H9 (cell line): ENCODE results near the gene EFCAB5. TPM values are rescaled to one million over a fixed set of nuclear protein-coding genes. Genes with fewer than 3 reads are reported as not detected.

ENCODE experiments used
- DNase-seq: peaks from one replicate; pipeline ENCODE4 v3.0.0-alpha.2; 2017
- H2AFZ ChIP-seq: one replicate; pipeline ENCODE4 v1.6.1; 2013; ENCODE audit warnings: mild to moderate bottlenecking, low read length, control low read depth, moderate library complexity
- H2AK5ac ChIP-seq: 2 replicates; pipeline ENCODE4 v1.6.1; 2013; ENCODE audit warnings: low read length, control low read depth, mixed read lengths; ENCODE audit not compliant: insufficient read length
- H2BK120ac ChIP-seq: one replicate; pipeline ENCODE4 v1.6.1; 2013; ENCODE audit warnings: low read depth, mild to moderate bottlenecking, low read length, control low read depth, inconsistent platforms; ENCODE audit not compliant: poor library complexity, severe bottlenecking
- H2BK12ac ChIP-seq: 2 replicates; pipeline ENCODE4 v1.6.1; 2013; ENCODE audit warnings: low read length, control low read depth, mixed read lengths, low read depth; ENCODE audit not compliant: insufficient read length
- H2BK15ac ChIP-seq: 2 replicates; pipeline ENCODE4 v1.6.1; 2013; ENCODE audit warnings: low read depth, low read length, control low read depth
- H2BK20ac ChIP-seq: one replicate; pipeline ENCODE4 v1.6.1; 2013; ENCODE audit warnings: low read depth, mild to moderate bottlenecking, low read length, control low read depth, inconsistent platforms; ENCODE audit not compliant: poor library complexity, severe bottlenecking
- H2BK5ac ChIP-seq: 2 replicates; pipeline ENCODE4 v1.6.1; 2013; ENCODE audit warnings: low read length, control low read depth, mixed read lengths; ENCODE audit not compliant: insufficient read length
- H3K14ac ChIP-seq: 2 replicates; pipeline ENCODE4 v1.6.1; 2013; ENCODE audit warnings: low read length, control low read depth; ENCODE audit not compliant: insufficient read depth
- H3K18ac ChIP-seq: 2 replicates; pipeline ENCODE4 v1.6.1; 2013; ENCODE audit warnings: low read depth, mild to moderate bottlenecking, mixed read lengths, low read length, control low read depth; ENCODE audit not compliant: insufficient read length
- H3K23ac ChIP-seq: 2 replicates; pipeline ENCODE4 v1.6.1; 2013; ENCODE audit warnings: low read length, control low read depth, mixed read lengths, low read depth; ENCODE audit not compliant: insufficient read length
- H3K23me2 ChIP-seq: 2 replicates; pipeline ENCODE4 v1.6.1; 2013; ENCODE audit warnings: low read depth, mild to moderate bottlenecking, mixed read lengths, low read length, control low read depth; ENCODE audit not compliant: insufficient read length, poor library complexity, severe bottlenecking
- H3K27ac ChIP-seq: 2 replicates; pipeline ENCODE4 v1.5.1; 2013; ENCODE audit warnings: low read length, control low read depth, mixed read lengths, low read depth; ENCODE audit not compliant: insufficient read length
- H3K27me3 ChIP-seq: 2 replicates; pipeline ENCODE4 v1.6.1; 2013; ENCODE audit warnings: low read length, control low read depth, inconsistent platforms; ENCODE audit not compliant: insufficient read depth
- H3K4ac ChIP-seq: 2 replicates; pipeline ENCODE4 v1.6.1; 2013; ENCODE audit warnings: low read depth, mild to moderate bottlenecking, control low read depth, inconsistent platforms, low read length, moderate library complexity
- H3K4me1 ChIP-seq: 2 replicates; pipeline ENCODE4 v1.6.1; 2013; ENCODE audit warnings: low read length, control low read depth, inconsistent platforms; ENCODE audit not compliant: insufficient read depth
- H3K4me2 ChIP-seq: 2 replicates; pipeline ENCODE4 v1.6.1; 2013; ENCODE audit warnings: low read length, control low read depth, mixed read lengths; ENCODE audit not compliant: insufficient read length, insufficient read depth
- H3K56ac ChIP-seq: 2 replicates; pipeline ENCODE4 v1.6.1; 2013; ENCODE audit warnings: low read depth, mild to moderate bottlenecking, mixed read lengths, low read length, control low read depth; ENCODE audit not compliant: insufficient read length
- H3K79me1 ChIP-seq: 2 replicates; pipeline ENCODE4 v1.6.1; 2013; ENCODE audit warnings: low read depth, mild to moderate bottlenecking, moderate library complexity, low read length, control low read depth, inconsistent platforms; ENCODE audit not compliant: insufficient read depth, poor library complexity, severe bottlenecking
- H3K79me2 ChIP-seq: 2 replicates; pipeline ENCODE4 v1.6.1; 2013; ENCODE audit warnings: low read length, control low read depth, inconsistent platforms; ENCODE audit not compliant: insufficient read depth
- H3K9ac ChIP-seq: 2 replicates; pipeline ENCODE4 v1.6.1; 2013; ENCODE audit warnings: low read length, control low read depth, mixed read lengths; ENCODE audit not compliant: insufficient read length; ENCODE audit errors: extremely low read depth
- H3K9me3 ChIP-seq: one replicate; pipeline ENCODE4 v1.6.1; 2013; ENCODE audit warnings: low read depth, low read length, inconsistent platforms; ENCODE audit not compliant: control insufficient read depth
- H3T11ph ChIP-seq: one replicate; pipeline ENCODE4 v1.6.1; 2013; ENCODE audit warnings: mild to moderate bottlenecking, low read length, control low read depth, inconsistent platforms
- H4K20me1 ChIP-seq: one replicate; pipeline ENCODE4 v1.6.1; 2013; ENCODE audit not compliant: control insufficient read depth, insufficient read length, insufficient read depth
- H4K5ac ChIP-seq: 2 replicates; pipeline ENCODE4 v1.6.1; 2013; ENCODE audit warnings: low read depth, mild to moderate bottlenecking, mixed read lengths, low read length, control low read depth; ENCODE audit not compliant: insufficient read length
- H4K8ac ChIP-seq: replicated peaks from 2 replicates; pipeline ENCODE4 v1.6.1; 2013; ENCODE audit warnings: low read length, control low read depth, mixed read lengths, low read depth; ENCODE audit not compliant: insufficient read length
- H4K91ac ChIP-seq: 2 replicates; pipeline ENCODE4 v1.6.1; 2013; ENCODE audit warnings: low read depth, mild to moderate bottlenecking, moderate library complexity, mixed read lengths, low read length, control low read depth; ENCODE audit not compliant: insufficient read length
- H3K27ac Mint-ChIP-seq, 3 experiments: 2 replicates in 2 of 3; 3 replicates in 1 of 3; pipeline ENCODE4 v1.8.0; 2020 to 2021; ENCODE audit warnings: mixed read lengths in 3 of 3, mild to moderate bottlenecking in 1 of 3, moderate library complexity in 1 of 3
- H3K27me3 Mint-ChIP-seq: 2 replicates; pipeline ENCODE4 v1.8.0; 2021; ENCODE audit warnings: low read depth, mild to moderate bottlenecking, moderate library complexity, mixed read lengths
- H3K36me3 Mint-ChIP-seq, 3 experiments: 2 replicates in 2 of 3; 3 replicates in 1 of 3; pipeline ENCODE4 v1.8.0; 2020 to 2021; ENCODE audit warnings: low read depth in 3 of 3, mixed read lengths in 3 of 3; ENCODE audit not compliant: insufficient read depth in 1 of 3
- H3K4me1 Mint-ChIP-seq, 2 experiments: 2 replicates each; pipeline ENCODE4 v1.8.0; 2020; ENCODE audit warnings: mixed read lengths in 2 of 2
- H3K4me3 Mint-ChIP-seq, 2 experiments: 2 replicates in 1 of 2; 3 replicates in 1 of 2; pipeline ENCODE4 v1.8.0; 2020 to 2021; ENCODE audit warnings: mild to moderate bottlenecking in 2 of 2, mixed read lengths in 2 of 2, moderate library complexity in 1 of 2
- H3K9me3 Mint-ChIP-seq, 2 experiments: 2 replicates in 1 of 2; 3 replicates in 1 of 2; pipeline ENCODE4 v1.8.0; 2020; ENCODE audit warnings: mild to moderate bottlenecking in 2 of 2, mixed read lengths in 2 of 2, moderate library complexity in 1 of 2
- CTCF ChIP-seq: fragments of 200-600 bp; sonication (generic); conservative IDR thresholded peaks from 3 replicates; pipeline ENCODE4 v1.8.0; 2021; ENCODE audit warnings: antibody characterized with exemption, mild to moderate bottlenecking
- WGBS: extraction: QIAGEN DNeasy Blood & Tissue Kit; methylation state at CpG from one replicate; pipeline ENCODE4 v1.1.7; 2013; ENCODE audit warnings: missing lambda C conversion rate, low lambda C conversion rate, mixed read lengths; ENCODE audit not compliant: insufficient read length; ENCODE audit errors: extremely low coverage; 5-methylcytosine and 5-hydroxymethylcytosine counted together
- total RNA-seq: library from RNA; stranded (reverse); gene quantifications from 2 replicates; pipeline ENCODE4 v1.2.1, GENCODE V29; 2021

EFCAB5 gene
- total RNA-seq, 1 experiment from 2014 or later = not detected

GRCh38 chr17:29982991-29983653 lies 41.7 kb downstream of the EFCAB5 start:
- Histone ChIP-seq H3K79me1 (no peaks in the 10 kb centered on the region), H3K23ac (no peak overlapping the region), H3K9ac (no peak overlapping the region), H3K27me3 (no peaks in the 10 kb centered on the region), H3K79me2 (no peaks in the 10 kb centered on the region), H2BK15ac (no peak overlapping the region), H4K91ac (no peak overlapping the region), H4K20me1 (no peaks in the 10 kb centered on the region), H2BK120ac (no peak overlapping the region), H3T11ph (no peak overlapping the region), H3K14ac (no peak overlapping the region), H2BK5ac (no peak overlapping the region), H3K27ac (no peak overlapping the region), H3K9me3 (peaks cover 11% of the 10 kb centered on the region), H2AFZ (no peak overlapping the region), H4K8ac (no peak overlapping the region), H2BK12ac (no peak overlapping the region), H3K4me1 (no peaks in the 10 kb centered on the region), H2AK5ac (no peak overlapping the region), H3K23me2 (no peaks in the 10 kb centered on the region), H4K5ac (no peak overlapping the region), H3K4ac (no peak overlapping the region), H3K18ac (no peak overlapping the region), H3K4me2 (no peak overlapping the region), H3K56ac (no peak overlapping the region), H2BK20ac (no peak overlapping the region)
- Mint-ChIP-seq H3K27me3 (no peaks in the 10 kb centered on the region; the same call in 1 of the 2 replicates), H3K27ac (no peak overlapping the region), H3K4me3 (no peak overlapping the region), H3K4me1 (no peaks in the 10 kb centered on the region), H3K9me3 (peaks cover 26% of the 10 kb centered on the region in 2 experiments), H3K36me3 (peaks cover 7 to 17% (median 9%) of the 10 kb centered on the region in 3 experiments; a peak in 5 of 7 replicates)
- WGBS = no CpG with 5 or more reads among the region's 1 CpG
- no peak for TF ChIP-seq CTCF
- no peak for DNase-seq
